SK-N-SH (cell line): Measurements from ENCODE around the gene LNX2. TPM values are rescaled to one million over a fixed set of nuclear protein-coding genes. Genes with fewer than 3 reads are reported as not detected.

Experiments used
- CTCF ChIA-PET: fragments of 300-600, 350-600 bp; formaldehyde crosslinking; extraction: SDS; loops from one replicate; lab custom pipeline; 2021; lab: Yijun Ruan, JAX
- POLR2A ChIA-PET: fragments of 350-600 bp; sonication (Branson Sonifier 250); formaldehyde crosslinking; extraction: SDS; loops from one replicate; lab custom pipeline; 2020; ENCODE audit warnings: antibody characterized with exemption, inconsistent platforms; lab: Yijun Ruan, JAX
- DNase-seq: peaks from one replicate; pipeline ENCODE4 v3.0.0; 2012
- H2AFZ ChIP-seq: fragments of 200-600 bp; sonication (generic); 2 replicates; pipeline ENCODE4 v1.8.1; 2016; ENCODE audit warnings: antibody characterized with exemption, mild to moderate bottlenecking, low read depth
- H3F3A ChIP-seq: fragments of 200-600 bp; sonication (generic); replicated peaks from 2 replicates; pipeline ENCODE3; 2016; ENCODE audit warnings: antibody characterized with exemption, mild to moderate bottlenecking; ENCODE audit not compliant: insufficient read depth
- H3K27ac ChIP-seq, 2 experiments: fragments of 200-500 bp in 1 of 2; fragments of 200-600 bp in 1 of 2; sonication (Bioruptor generic) in 1 of 2; sonication (generic), shearing (Covaris generic) in 1 of 2; 2 replicates each; pipeline versions ENCODE4 v1.5.1 to v1.6.1; 2014 to 2016; ENCODE audit warnings: low read depth in 2 of 2, inconsistent platforms in 1 of 2, low read length in 1 of 2, mild to moderate bottlenecking in 1 of 2, mixed read lengths in 1 of 2
- H3K27me3 ChIP-seq: fragments of 200-600 bp; sonication (generic), shearing (Covaris generic); 2 replicates; pipeline ENCODE4 v1.6.1; 2016; ENCODE audit warnings: mixed run types; ENCODE audit not compliant: insufficient read depth
- H3K36me3 ChIP-seq, 2 experiments: fragments of 200-500 bp in 1 of 2; fragments of 200-600 bp in 1 of 2; sonication (Bioruptor generic) in 1 of 2; sonication (generic) in 1 of 2; replicated peaks in 1 of 2; 2 replicates each; pipeline versions ENCODE3 to v1.5.1; 2014 to 2016; ENCODE audit warnings: low read length in 1 of 2, mild to moderate bottlenecking in 1 of 2; ENCODE audit not compliant: insufficient read depth in 2 of 2, control insufficient read depth in 1 of 2
- H3K4me1 ChIP-seq, 2 experiments: fragments of 200-500 bp in 1 of 2; fragments of 200-600 bp in 1 of 2; sonication (Bioruptor generic) in 1 of 2; sonication (generic), shearing (Covaris generic) in 1 of 2; 2 replicates each; pipeline versions ENCODE4 v1.5.1 to v1.6.1; 2014 to 2016; ENCODE audit warnings: low read depth in 1 of 2, low read length in 1 of 2, mixed run types in 1 of 2; ENCODE audit not compliant: insufficient read depth in 2 of 2, control insufficient read depth in 1 of 2
- H3K4me2 ChIP-seq: fragments of 200-600 bp; sonication (generic), shearing (Covaris generic); 2 replicates; pipeline ENCODE4 v1.6.1; 2017; ENCODE audit warnings: mixed run types
- H3K4me3 ChIP-seq, 2 experiments: fragments of 200-500 bp in 1 of 2; fragments of 200-600 bp in 1 of 2; sonication (Bioruptor generic) in 1 of 2; sonication (generic), shearing (Covaris generic) in 1 of 2; 2 replicates each; pipeline versions ENCODE4 v1.5.1 to v1.8.1; 2014 to 2016; ENCODE audit warnings: low read depth in 2 of 2, inconsistent platforms in 1 of 2, low read length in 1 of 2, mild to moderate bottlenecking in 1 of 2, mixed read lengths in 1 of 2, moderate library complexity in 1 of 2
- H3K79me2 ChIP-seq: fragments of 200-600 bp; sonication (generic); 2 replicates; pipeline ENCODE4 v1.8.1; 2017; ENCODE audit warnings: mild to moderate bottlenecking; ENCODE audit not compliant: insufficient read depth
- H3K9ac ChIP-seq: fragments of 200-600 bp; sonication (generic); 2 replicates; pipeline ENCODE4 v1.6.1; 2017; ENCODE audit warnings: mixed run types
- H3K9me2 ChIP-seq: fragments of 200-600 bp; sonication (generic); 2 replicates; pipeline ENCODE4 v1.6.1; 2017; ENCODE audit warnings: mixed run types
- H3K9me3 ChIP-seq: fragments of 200-600 bp; sonication (generic); 2 replicates; pipeline ENCODE4 v1.6.1; 2017; ENCODE audit warnings: mixed run types, mild to moderate bottlenecking, moderate library complexity
- H4K20me1 ChIP-seq: fragments of 200-600 bp; sonication (generic); 2 replicates; pipeline ENCODE4 v1.6.1; 2017; ENCODE audit warnings: mild to moderate bottlenecking, mixed run types; ENCODE audit not compliant: insufficient read depth
- CHD2 ChIP-seq: fragments of 150-350 bp; IDR thresholded peaks from 2 replicates; pipeline ENCODE4 v1.6.1; 2018; ENCODE audit warnings: low read length; ENCODE audit not compliant: partially characterized antibody
- EZH2phosphoT487 ChIP-seq: fragments of 200-600 bp; sonication (generic); IDR thresholded peaks from 2 replicates; pipeline ENCODE4 v1.6.1; 2017; ENCODE audit warnings: low read depth, mixed run types, mild to moderate bottlenecking, antibody characterized with exemption, moderate library complexity, borderline replicate concordance
- FOXJ3 ChIP-seq: sonication (generic); formaldehyde crosslinking; IDR thresholded peaks from 2 replicates; pipeline ENCODE4 v1.5.1; 2020; ENCODE audit warnings: mild to moderate bottlenecking, missing genetic modification reagents
- GATA2 ChIP-seq: sonication (generic); formaldehyde crosslinking; IDR thresholded peaks from 2 replicates; pipeline ENCODE4 v1.5.0; 2020; ENCODE audit warnings: mild to moderate bottlenecking, missing genetic modification reagents
- IRF3 ChIP-seq: fragments of 150-350 bp; IDR thresholded peaks from 2 replicates; pipeline ENCODE4 v1.6.1; 2016; ENCODE audit warnings: mild to moderate bottlenecking, low read depth, low read length
- JUND ChIP-seq: IDR thresholded peaks from 2 replicates; pipeline ENCODE4 v1.4.0; 2012
- MXI1 ChIP-seq: IDR thresholded peaks from 2 replicates; pipeline ENCODE4 v1.6.1; 2012; ENCODE audit warnings: mild to moderate bottlenecking, low read depth, low read length, improper control_type of control experiment
- RAD21 ChIP-seq: IDR thresholded peaks from 2 replicates; pipeline ENCODE4 v1.6.1; 2012; ENCODE audit warnings: mild to moderate bottlenecking, low read length
- RCOR1 ChIP-seq: fragments of 150-350 bp; IDR thresholded peaks from 2 replicates; pipeline ENCODE4 v1.6.1; 2017; ENCODE audit warnings: antibody characterized with exemption, low read length
- RXRA ChIP-seq: IDR thresholded peaks from 2 replicates; pipeline ENCODE4 v1.4.0; 2012; ENCODE audit warnings: low read depth, mild to moderate bottlenecking, borderline replicate concordance
- SMC3 ChIP-seq: IDR thresholded peaks from 2 replicates; pipeline ENCODE4 v1.6.1; 2012; ENCODE audit warnings: low read depth, low read length, improper control_type of control experiment
- TAF1 ChIP-seq: IDR thresholded peaks from 2 replicates; pipeline ENCODE4 v1.6.1; 2012; ENCODE audit warnings: low read depth, mild to moderate bottlenecking, low read length, moderate library complexity, borderline replicate concordance
- TEAD4 ChIP-seq: IDR thresholded peaks from 2 replicates; pipeline ENCODE4 v1.4.0; 2012; ENCODE audit warnings: mild to moderate bottlenecking, borderline replicate concordance; ENCODE audit not compliant: insufficient read depth
- YY1 ChIP-seq: IDR thresholded peaks from 2 replicates; pipeline ENCODE4 v1.4.0; 2012; ENCODE audit warnings: low read depth, mild to moderate bottlenecking
- WGBS: methylation state at CpG from one replicate; pipeline ENCODE4 v1.1.6; 2017; ENCODE audit warnings: low lambda C conversion rate; 5-methylcytosine and 5-hydroxymethylcytosine counted together
- polyA plus RNA-seq, 3 experiments: library from polyadenylated mRNA; depleted of rRNA; stranded (reverse); fragments of >200 nt; gene quantifications; 2 replicates each; pipeline ENCODE4 v1.2.3, GENCODE V29; 2012
- TF ChIP-seq, protein P1 (sequence below): IDR thresholded peaks from 2 replicates; pipeline ENCODE4 v1.4.0; 2012; ENCODE audit warnings: low read depth
- TF ChIP-seq, protein P2 (sequence below): IDR thresholded peaks from 2 replicates; pipeline ENCODE4 v1.6.1; 2012; ENCODE audit warnings: mild to moderate bottlenecking, low read depth, low read length, moderate library complexity

Gene LNX2
- polyA plus RNA-seq, 1 of the 3 experiments (the other 2 are of a cell fraction) = 3.7 TPM

DNA sequence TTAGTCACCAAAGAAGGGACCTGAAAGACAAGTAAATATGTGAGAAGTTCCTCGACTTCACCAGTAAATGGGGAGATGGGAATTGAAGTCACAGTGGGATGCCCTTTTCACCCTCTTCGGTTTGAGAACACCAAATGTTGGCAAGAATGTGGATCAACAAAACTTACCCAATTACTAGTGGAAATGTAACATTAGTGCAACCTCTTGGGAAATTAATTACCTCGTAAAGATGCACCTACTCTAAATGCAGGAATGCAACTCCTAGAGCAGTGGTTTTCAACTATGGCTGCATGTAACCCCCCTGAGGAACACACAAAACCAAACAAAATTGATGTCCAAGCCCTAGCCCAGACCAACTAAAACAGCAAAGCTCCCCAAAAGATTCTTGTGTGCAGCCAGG lies 78.1 kb downstream of the LNX2 start (continued):
- TF ChIP-seq, protein P1, sequence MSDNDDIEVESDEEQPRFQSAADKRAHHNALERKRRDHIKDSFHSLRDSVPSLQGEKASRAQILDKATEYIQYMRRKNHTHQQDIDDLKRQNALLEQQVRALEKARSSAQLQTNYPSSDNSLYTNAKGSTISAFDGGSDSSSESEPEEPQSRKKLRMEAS = no peak
- TF ChIP-seq GATA2 (CRISPR knock-in tag) = no peak

- WGBS = 91% methylated on average over 3 of the region's 3 CpGs
- TF ChIP-seq EZH2phosphoT487 (no peak), IRF3 (no peak), MXI1 (no peak), RAD21 (no peak), RCOR1 (no peak), TAF1 (no peak), YY1 (no peak), SMC3 (no peak), RXRA (no peak), CHD2 (no peak), JUND (no peak), FOXJ3 (CRISPR knock-in tag) (no peak)
- H3K4me3 ChIP-seq = no peak overlapping the region
- H4K20me1 ChIP-seq = no peaks in the 10 kb centered on the region
- H3K9ac ChIP-seq = no peak overlapping the region
- H3F3A ChIP-seq = no peaks in the 10 kb centered on the region
- H3K79me2 ChIP-seq = no peaks in the 10 kb centered on the region
- no peaks in the 10 kb centered on the region for H3K27me3 ChIP-seq
- no peaks in the 10 kb centered on the region for H3K36me3 ChIP-seq
- H2AFZ ChIP-seq = no peak overlapping the region
- H3K9me2 ChIP-seq = no peaks in the 10 kb centered on the region
- no peak for DNase-seq
- no peaks in the 10 kb centered on the region for H3K4me1 ChIP-seq
- H3K9me3 ChIP-seq = no peaks in the 10 kb centered on the region
- no peak overlapping the region for H3K4me2 ChIP-seq
- ChIA-PET CTCF (interaction anchor here (0.7 to 11.2 kb wide), 5 partner anchors 79 to 441 kb away, joined by 3 to 207 read pairs (median 3); partner anchors contain the start of gene LNX2), POLR2A (no interaction called here)
- H3K27ac ChIP-seq = no peak overlapping the region
These were observed 78.9 kb downstream of the LNX2 start for GRCh38 chr13:27541386-27541785.

GRCh38 chr13:27536361-27537101 lies 83.8 kb downstream of the LNX2 start:
- CTCF ChIA-PET = interaction anchor here (0.7 to 11.2 kb wide), 3 partner anchors 15 to 291 kb away, joined by 3 to 207 read pairs (median 3); no protein-coding TSS in a partner anchor

More at GRCh38 chr13:27536361-27537101, 83.8 kb downstream of the LNX2 start:
- no peak for DNase-seq
- POLR2A ChIA-PET = no interaction called here
- Histone ChIP-seq H3K9me2 (no peaks in the 10 kb centered on the region), H3K79me2 (no peaks in the 10 kb centered on the region), H3K9ac (no peak overlapping the region), H2AFZ (no peak overlapping the region), H3K4me3 (no peak overlapping the region), H4K20me1 (no peaks in the 10 kb centered on the region), H3F3A (no peaks in the 10 kb centered on the region), H3K36me3 (no peaks in the 10 kb centered on the region), H3K4me2 (no peak overlapping the region), H3K27me3 (no peaks in the 10 kb centered on the region), H3K9me3 (no peaks in the 10 kb centered on the region), H3K4me1 (peaks cover 0 to 3% of the 10 kb centered on the region in 2 experiments; a peak in 1 of 4 replicates), H3K27ac (no peak overlapping the region)
- 62% methylated on average over 10 of the region's 10 CpGs for WGBS
- no peak for TF ChIP-seq TEAD4
- TF ChIP-seq, protein P1 = no peak
- TF ChIP-seq, protein P2, sequence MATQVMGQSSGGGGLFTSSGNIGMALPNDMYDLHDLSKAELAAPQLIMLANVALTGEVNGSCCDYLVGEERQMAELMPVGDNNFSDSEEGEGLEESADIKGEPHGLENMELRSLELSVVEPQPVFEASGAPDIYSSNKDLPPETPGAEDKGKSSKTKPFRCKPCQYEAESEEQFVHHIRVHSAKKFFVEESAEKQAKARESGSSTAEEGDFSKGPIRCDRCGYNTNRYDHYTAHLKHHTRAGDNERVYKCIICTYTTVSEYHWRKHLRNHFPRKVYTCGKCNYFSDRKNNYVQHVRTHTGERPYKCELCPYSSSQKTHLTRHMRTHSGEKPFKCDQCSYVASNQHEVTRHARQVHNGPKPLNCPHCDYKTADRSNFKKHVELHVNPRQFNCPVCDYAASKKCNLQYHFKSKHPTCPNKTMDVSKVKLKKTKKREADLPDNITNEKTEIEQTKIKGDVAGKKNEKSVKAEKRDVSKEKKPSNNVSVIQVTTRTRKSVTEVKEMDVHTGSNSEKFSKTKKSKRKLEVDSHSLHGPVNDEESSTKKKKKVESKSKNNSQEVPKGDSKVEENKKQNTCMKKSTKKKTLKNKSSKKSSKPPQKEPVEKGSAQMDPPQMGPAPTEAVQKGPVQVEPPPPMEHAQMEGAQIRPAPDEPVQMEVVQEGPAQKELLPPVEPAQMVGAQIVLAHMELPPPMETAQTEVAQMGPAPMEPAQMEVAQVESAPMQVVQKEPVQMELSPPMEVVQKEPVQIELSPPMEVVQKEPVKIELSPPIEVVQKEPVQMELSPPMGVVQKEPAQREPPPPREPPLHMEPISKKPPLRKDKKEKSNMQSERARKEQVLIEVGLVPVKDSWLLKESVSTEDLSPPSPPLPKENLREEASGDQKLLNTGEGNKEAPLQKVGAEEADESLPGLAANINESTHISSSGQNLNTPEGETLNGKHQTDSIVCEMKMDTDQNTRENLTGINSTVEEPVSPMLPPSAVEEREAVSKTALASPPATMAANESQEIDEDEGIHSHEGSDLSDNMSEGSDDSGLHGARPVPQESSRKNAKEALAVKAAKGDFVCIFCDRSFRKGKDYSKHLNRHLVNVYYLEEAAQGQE = no peak
